PC-3 (cell line): ENCODE data around the gene ZCCHC3.

Experiments
- CTCF ChIP-seq: fragments of 300-600 bp; sonication (generic); conservative IDR thresholded peaks from 2 replicates; pipeline ENCODE4 v1.5.1; 2017; ENCODE audit warnings: antibody characterized with exemption, low read depth, mild to moderate bottlenecking, low read length
- EZH2 ChIP-seq: fragments of 300-600 bp; sonication (generic); IDR thresholded peaks from one replicate; pipeline ENCODE4 v1.6.1; 2017; ENCODE audit warnings: antibody characterized with exemption, mild to moderate bottlenecking, low read length; ENCODE audit not compliant: unreplicated experiment
- EZH2phosphoT487 ChIP-seq: fragments of 300-600 bp; sonication (generic); IDR thresholded peaks from 2 replicates; pipeline ENCODE4 v1.6.1; 2018; ENCODE audit warnings: mild to moderate bottlenecking, antibody characterized with exemption, low read length, borderline replicate concordance

- no peak for TF ChIP-seq CTCF
- TF ChIP-seq EZH2, result no peak
- TF ChIP-seq EZH2phosphoT487, result no peak
These were observed 21.6 kb upstream of the ZCCHC3 start for GRCh38 chr20:275791-276190.
